Hepatocyte (in vitro differentiated cells): ENCODE data around the gene TMEM236. TPM values are rescaled to one million over a fixed set of nuclear protein-coding genes. Genes with fewer than 3 reads are reported as not detected.

Experiments
- DNase-seq: peaks from one replicate; pipeline ENCODE4 v3.0.0-alpha.2; 2016; ENCODE audit warnings: low spot score
- H2AFZ ChIP-seq: fragments of 200-600 bp; sonication (generic); 2 replicates; pipeline ENCODE4 v1.6.0; 2016; ENCODE audit warnings: antibody characterized with exemption, mild to moderate bottlenecking
- H3K27ac ChIP-seq: fragments of 200-600 bp; sonication (generic); 2 replicates; pipeline ENCODE4 v1.5.1; 2016; ENCODE audit warnings: mild to moderate bottlenecking
- H3K27me3 ChIP-seq: fragments of 200-600 bp; sonication (generic); 2 replicates; pipeline ENCODE4 v1.6.1; 2016
- H3K36me3 ChIP-seq: fragments of 200-600 bp; sonication (generic); replicated peaks from 2 replicates; pipeline ENCODE4 v1.5.1; 2016; ENCODE audit warnings: low read depth; ENCODE audit not compliant: insufficient read depth
- H3K4me1 ChIP-seq: fragments of 200-600 bp; sonication (generic); 2 replicates; pipeline ENCODE4 v1.5.1; 2016; ENCODE audit warnings: mild to moderate bottlenecking, moderate library complexity; ENCODE audit not compliant: insufficient read depth
- H3K4me2 ChIP-seq: fragments of 200-600 bp; sonication (generic); 2 replicates; pipeline ENCODE4 v1.6.0; 2016
- H3K4me3 ChIP-seq: fragments of 200-600 bp; sonication (generic); 2 replicates; pipeline ENCODE4 v1.5.1; 2016; ENCODE audit warnings: mild to moderate bottlenecking
- H3K79me2 ChIP-seq: fragments of 200-600 bp; sonication (generic); 2 replicates; pipeline ENCODE4 v1.6.0; 2017; ENCODE audit warnings: mild to moderate bottlenecking
- H3K9me2 ChIP-seq: fragments of 200-600 bp; sonication (generic); replicated peaks from 2 replicates; pipeline ENCODE4 v1.6.0; 2017; ENCODE audit warnings: mild to moderate bottlenecking; ENCODE audit not compliant: insufficient read depth
- H3K9me3 ChIP-seq: fragments of 200-600 bp; sonication (generic); 2 replicates; pipeline ENCODE4 v1.5.1; 2016; ENCODE audit warnings: low read depth, mild to moderate bottlenecking
- H4K20me1 ChIP-seq: fragments of 200-600 bp; sonication (generic); 2 replicates; pipeline ENCODE4 v1.6.0; 2016; ENCODE audit warnings: mild to moderate bottlenecking; ENCODE audit not compliant: insufficient read depth, poor library complexity, severe bottlenecking
- CTCF ChIP-seq: fragments of 200-600 bp; sonication (generic); IDR thresholded peaks from 2 replicates; pipeline ENCODE4 v1.5.1; 2016; ENCODE audit warnings: antibody characterized with exemption, mild to moderate bottlenecking; ENCODE audit not compliant: poor library complexity
- EZH2 ChIP-seq: fragments of 200-600 bp; sonication (generic); IDR thresholded peaks from 2 replicates; pipeline ENCODE4 v1.6.1; 2016; ENCODE audit warnings: antibody characterized with exemption, mild to moderate bottlenecking, borderline replicate concordance
- EZH2phosphoT487 ChIP-seq: fragments of 200-600 bp; sonication (generic); IDR thresholded peaks from one replicate; pipeline ENCODE4 v1.6.1; 2018; ENCODE audit warnings: antibody characterized with exemption, mild to moderate bottlenecking, low read depth, moderate library complexity; ENCODE audit not compliant: unreplicated experiment, severe bottlenecking
- WGBS: methylation state at CpG from one replicate; pipeline ENCODE4 v1.1.6; 2016; ENCODE audit warnings: low lambda C conversion rate; ENCODE audit errors: missing lambda C conversion rate; 5-methylcytosine and 5-hydroxymethylcytosine counted together
- polyA plus RNA-seq: library from polyadenylated mRNA; unstranded; fragments of >200 nt; fragmentation: Nextera tagmentation; extraction: Ambion mirVana; gene quantifications from 2 replicates; pipeline ENCODE4 v1.2.1, GENCODE V29; 2016
- total RNA-seq: library from RNA; depleted of rRNA; stranded (reverse); fragments of >200 nt; gene quantifications from 2 replicates; pipeline ENCODE4 v1.2.3, GENCODE V29; 2014

The TMEM236 gene
- total and polyA plus RNA-seq, 2 experiments from 2014 or later = 0.08 to 0.80 TPM

- H3K4me2 ChIP-seq = no peak overlapping the region
- no peak overlapping the region for H2AFZ ChIP-seq
- H3K79me2 ChIP-seq = no peaks in the 10 kb centered on the region
- 86% methylated on average over 7 of the region's 7 CpGs for WGBS
- no peak overlapping the region for H3K27ac ChIP-seq
- no peaks in the 10 kb centered on the region for H3K4me1 ChIP-seq
- H3K9me3 ChIP-seq = no peaks in the 10 kb centered on the region
- no peaks in the 10 kb centered on the region for H3K9me2 ChIP-seq
- H4K20me1 ChIP-seq = no peaks in the 10 kb centered on the region
- no peak for TF ChIP-seq EZH2
- no peak for TF ChIP-seq CTCF
- TF ChIP-seq EZH2phosphoT487 = no peak
- no peaks in the 10 kb centered on the region for H3K36me3 ChIP-seq
- no peaks in the 10 kb centered on the region for H3K27me3 ChIP-seq
- H3K4me3 ChIP-seq = no peak overlapping the region
- no peak for DNase-seq
Observed at GRCh38 chr10:17725703-17726102, 26.3 kb upstream of the TMEM236 start.

DNA sequence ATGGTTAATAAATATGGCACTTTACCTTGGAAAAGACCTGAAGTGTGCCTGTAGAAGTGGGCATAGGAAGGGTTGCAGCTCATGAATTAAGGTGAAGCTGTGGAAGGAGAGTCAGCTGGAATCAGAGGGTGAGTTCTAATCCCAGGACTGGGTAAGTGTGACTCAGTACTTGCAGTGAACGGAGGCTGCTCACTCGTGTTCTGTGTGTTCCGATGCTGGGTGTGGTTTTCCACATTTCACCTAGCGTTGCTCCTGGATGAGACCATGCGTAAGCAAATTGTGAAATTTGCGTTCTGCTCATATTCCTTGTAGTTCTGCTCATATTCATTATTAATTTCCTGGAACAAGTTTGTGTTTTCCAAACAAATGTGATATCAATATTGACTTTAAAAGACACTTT is 22.4 kb upstream of the TMEM236 start:
- no peak for DNase-seq
- TF ChIP-seq CTCF (no peak), EZH2 (no peak), EZH2phosphoT487 (no peak)
- Histone ChIP-seq H3K27me3 (no peaks in the 10 kb centered on the region), H2AFZ (no peak overlapping the region), H3K4me3 (no peak overlapping the region), H3K4me1 (no peaks in the 10 kb centered on the region), H3K79me2 (no peaks in the 10 kb centered on the region), H3K36me3 (no peaks in the 10 kb centered on the region), H3K4me2 (no peak overlapping the region), H3K9me3 (no peaks in the 10 kb centered on the region), H4K20me1 (no peaks in the 10 kb centered on the region), H3K9me2 (no peaks in the 10 kb centered on the region), H3K27ac (no peak overlapping the region)
- 91% methylated on average over 6 of the region's 6 CpGs for WGBS

DNA sequence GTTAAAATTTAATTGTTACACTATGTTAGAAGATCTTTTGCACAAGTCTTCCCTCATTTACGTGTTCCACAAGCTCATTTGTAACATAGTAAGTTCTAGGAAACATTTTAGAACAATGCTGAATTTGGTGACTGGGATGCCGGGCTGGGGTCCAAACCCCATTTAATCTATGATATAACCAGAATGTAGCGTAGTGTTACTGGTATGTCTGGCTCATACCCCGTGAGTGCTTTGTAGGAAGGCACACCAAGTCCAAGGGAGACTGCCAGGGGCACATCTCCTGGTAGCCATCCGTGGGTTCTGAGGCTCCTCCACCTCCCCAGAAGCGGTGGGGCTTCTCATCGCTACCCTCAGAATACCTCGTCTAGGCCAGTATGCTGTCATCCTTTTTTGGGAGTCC is 21.3 kb upstream of the TMEM236 start:
- Histone ChIP-seq H2AFZ (no peak overlapping the region), H3K79me2 (no peaks in the 10 kb centered on the region), H3K4me3 (no peak overlapping the region), H3K4me1 (no peaks in the 10 kb centered on the region), H4K20me1 (no peaks in the 10 kb centered on the region), H3K4me2 (no peak overlapping the region), H3K9me2 (no peaks in the 10 kb centered on the region), H3K27me3 (no peaks in the 10 kb centered on the region), H3K9me3 (no peaks in the 10 kb centered on the region), H3K27ac (no peak overlapping the region), H3K36me3 (no peaks in the 10 kb centered on the region)
- no peak for DNase-seq
- TF ChIP-seq EZH2 (no peak), CTCF (no peak), EZH2phosphoT487 (no peak)
- WGBS = 87% methylated on average over 8 of the region's 8 CpGs

- H3K9me2 ChIP-seq = no peaks in the 10 kb centered on the region
- WGBS = 65% methylated on average over 4 of the region's 4 CpGs
- H3K79me2 ChIP-seq = no peaks in the 10 kb centered on the region
- H3K4me3 ChIP-seq = no peak overlapping the region
- no peaks in the 10 kb centered on the region for H3K4me1 ChIP-seq
- no peak for DNase-seq
- H3K27me3 ChIP-seq = no peaks in the 10 kb centered on the region
- no peaks in the 10 kb centered on the region for H4K20me1 ChIP-seq
- no peaks in the 10 kb centered on the region for H3K9me3 ChIP-seq
- H3K27ac ChIP-seq = no peak overlapping the region
- no peak overlapping the region for H3K4me2 ChIP-seq
- TF ChIP-seq EZH2 = no peak
- TF ChIP-seq EZH2phosphoT487 = no peak
- no peak for TF ChIP-seq CTCF
- H2AFZ ChIP-seq = no peak overlapping the region
- H3K36me3 ChIP-seq = no peaks in the 10 kb centered on the region
Observed at GRCh38 chr10:17731331-17732020, 20.5 kb upstream of the TMEM236 start.
